ENCODE measurements around the gene PALMD. TPM values are rescaled to one million over a fixed set of nuclear protein-coding genes. Genes with fewer than 3 reads are reported as not detected.

The PALMD gene
- total RNA-seq, 4 donors from 2014 or later: 17.8 to 64.3 (median 40.6) TPM

- no peaks in the 10 kb centered on the region for H3K27me3 ChIP-seq
- no peak overlapping the region for H3K4me3 ChIP-seq
- no peaks in the 10 kb centered on the region for H3K36me3 ChIP-seq
- TF ChIP-seq POLR2A (IDR thresholded peaks at IDR 0.05) (no peak), CTCF (IDR thresholded peaks at IDR 0.05) (no peak)
- H3K9me3 ChIP-seq: no peaks in the 10 kb centered on the region
- intact Hi-C loops (cut with DNase I; ENCODE audit: low total_unique reads): no loop called here
- peaks cover 0 to 6% of the 10 kb centered on the region in 2 donors for H3K4me1 ChIP-seq
- DNase-seq: no peak
- H3K27ac ChIP-seq: no peak overlapping the region
These were observed 5.2 kb upstream of the PALMD start for GRCh38 chr1:99640672-99641071.

- H3K27me3 ChIP-seq: no peaks in the 10 kb centered on the region
- H3K9me3 ChIP-seq: no peaks in the 10 kb centered on the region
- intact Hi-C loops (cut with DNase I; ENCODE audit: low total_unique reads): no loop called here
- TF ChIP-seq POLR2A (IDR thresholded peaks at IDR 0.05) (no peak), CTCF (IDR thresholded peaks at IDR 0.05) (no peak)
- DNase-seq: no peak
- peaks cover 0 to 6% of the 10 kb centered on the region in 2 donors for H3K4me1 ChIP-seq
- H3K27ac ChIP-seq: no peak overlapping the region
- H3K4me3 ChIP-seq: no peak overlapping the region
- H3K36me3 ChIP-seq: no peaks in the 10 kb centered on the region
These were observed 4.4 kb upstream of the PALMD start for GRCh38 chr1:99641558-99641957.

GRCh38 chr1:99642053-99642452, 3.9 kb upstream of the PALMD start:
- no peaks in the 10 kb centered on the region for H3K9me3 ChIP-seq
- H3K27me3 ChIP-seq: no peaks in the 10 kb centered on the region
- no peaks in the 10 kb centered on the region for H3K36me3 ChIP-seq
- TF ChIP-seq CTCF (IDR thresholded peaks at IDR 0.05): no peak
- TF ChIP-seq POLR2A (IDR thresholded peaks at IDR 0.05): no peak
- no peak overlapping the region for H3K4me3 ChIP-seq
- peaks cover 0 to 6% of the 10 kb centered on the region in 2 donors for H3K4me1 ChIP-seq
- no peak overlapping the region for H3K27ac ChIP-seq
- intact Hi-C loops (cut with DNase I; ENCODE audit: low total_unique reads): no loop called here
- DNase-seq: no peak

- Histone ChIP-seq H3K4me1 (peaks cover 0 to 6% of the 10 kb centered on the region in 2 donors), H3K9me3 (no peaks in the 10 kb centered on the region), H3K4me3 (no peak overlapping the region), H3K27me3 (no peaks in the 10 kb centered on the region), H3K27ac (peak overlapping the region in 1 of 2 donors; percentile 78), H3K36me3 (no peaks in the 10 kb centered on the region)
- no peak for TF ChIP-seq POLR2A (IDR thresholded peaks at IDR 0.05)
- no peak for TF ChIP-seq CTCF (IDR thresholded peaks at IDR 0.05)
- intact Hi-C loops (cut with DNase I; ENCODE audit: low total_unique reads): no loop called here
- no peak for DNase-seq
These were observed 2.7 kb upstream of the PALMD start for GRCh38 chr1:99643021-99643779.

GRCh38 chr1:99644279-99645004, 1.5 kb upstream of the PALMD start:
- TF ChIP-seq CTCF (IDR thresholded peaks at IDR 0.05) (no peak), POLR2A (IDR thresholded peaks at IDR 0.05) (no peak)
- H3K27me3 ChIP-seq: no peaks in the 10 kb centered on the region
- H3K4me1 ChIP-seq: peaks cover 0 to 6% of the 10 kb centered on the region in 2 donors
- H3K4me3 ChIP-seq: no peak overlapping the region
- intact Hi-C loops (cut with DNase I; ENCODE audit: low total_unique reads): no loop called here
- no peaks in the 10 kb centered on the region for H3K9me3 ChIP-seq
- H3K27ac ChIP-seq: peak overlapping the region; percentile 78 to 90
- no peak for DNase-seq
- H3K36me3 ChIP-seq: no peaks in the 10 kb centered on the region
